CD4-positive, alpha-beta T cell treated with Interleukin-10 for 1 hour (primary cell): Measurements from ENCODE around the gene STK38L.

Experiments used
- DNase-seq: peaks from one replicate; pipeline ENCODE4 v3.0.0-alpha.2; 2020

STK38L gene

GRCh38 chr12:27243804-27244688 is at the start of gene STK38L:
Gene STK38L, plus strand, starts transcription at chr12:27244286. Its CDS starts 53,435 bp downstream, at chr12:27297721.
- peak; percentile 97 for DNase-seq

DNA sequence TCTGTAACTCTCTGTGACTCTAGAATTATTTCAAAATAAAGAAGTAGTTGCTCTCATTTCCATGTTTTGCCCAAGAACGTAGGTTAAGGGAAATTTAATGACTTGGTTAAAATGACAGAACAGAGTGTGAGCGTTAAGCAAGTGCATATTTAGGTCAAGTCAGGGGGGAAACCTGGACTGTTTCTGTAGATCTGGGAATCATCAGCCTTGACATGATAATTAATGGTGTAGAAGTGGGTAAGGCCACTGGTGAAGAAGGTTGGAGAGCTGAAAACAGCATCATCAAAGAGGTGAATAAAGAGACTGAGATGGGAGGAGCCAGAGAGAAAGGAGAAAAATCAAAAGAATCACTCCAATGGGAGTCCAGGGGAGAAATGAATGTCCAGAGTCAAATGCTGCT is 49.4 kb upstream of the STK38L start:
- DNase-seq: no peak

- DNase-seq: no peak
Measured at GRCh38 chr12:27198036-27198435, 46.0 kb upstream of the STK38L start.

DNA sequence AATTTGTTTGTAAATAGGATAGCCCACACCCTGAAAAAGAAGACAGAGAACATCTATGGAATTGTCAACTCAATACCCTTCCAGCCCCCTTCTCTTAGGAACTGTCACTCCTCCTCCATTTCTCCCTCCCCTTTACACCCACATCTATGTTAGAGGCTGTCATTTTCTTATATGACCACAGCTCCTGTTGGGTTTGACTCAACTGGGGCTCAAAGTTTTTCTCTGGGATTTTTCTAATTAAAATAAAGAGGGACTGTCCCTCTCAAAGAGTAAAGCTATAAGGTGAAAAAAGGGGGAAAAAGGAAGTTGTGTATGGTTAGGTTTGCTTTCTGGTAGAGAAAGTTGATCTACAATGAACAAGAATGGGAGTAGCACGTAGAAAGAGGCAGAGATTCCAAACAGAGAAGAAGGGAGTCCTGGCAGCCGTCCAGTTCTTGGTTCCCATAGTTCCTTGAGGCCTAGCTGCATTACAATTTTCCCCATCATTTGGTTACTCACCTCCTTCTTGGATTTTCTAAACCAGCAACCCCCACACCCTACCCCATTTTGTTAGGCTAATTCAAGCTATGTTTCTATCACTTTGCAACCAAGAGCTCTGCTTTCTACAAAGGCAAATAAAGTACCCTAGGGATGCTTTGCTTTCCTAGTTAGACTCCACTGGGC is 44.3 kb upstream of the STK38L start:
- DNase-seq: no peak

DNA sequence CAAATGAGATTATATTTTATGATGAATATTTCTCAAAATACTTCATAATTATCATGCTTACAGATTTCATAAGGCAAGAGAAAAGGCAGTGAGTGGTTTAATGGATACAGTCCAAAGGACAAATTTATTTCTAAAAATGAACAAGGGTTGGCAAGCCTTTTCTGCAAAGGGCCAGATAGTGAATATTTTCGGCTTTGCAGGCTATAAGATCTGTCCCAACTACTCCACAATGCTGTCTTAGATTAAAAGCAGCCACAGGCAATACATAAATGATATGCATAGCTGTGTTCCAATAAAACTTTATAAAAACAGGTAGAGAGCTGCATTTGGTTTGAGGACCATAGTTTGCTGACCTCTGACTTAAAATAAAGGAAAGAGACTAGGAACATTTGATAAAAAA is 42.9 kb upstream of the STK38L start:
- no peak for DNase-seq

- DNase-seq: no peak
Measured at GRCh38 chr12:27206801-27207502, 37.1 kb upstream of the STK38L start.

DNA sequence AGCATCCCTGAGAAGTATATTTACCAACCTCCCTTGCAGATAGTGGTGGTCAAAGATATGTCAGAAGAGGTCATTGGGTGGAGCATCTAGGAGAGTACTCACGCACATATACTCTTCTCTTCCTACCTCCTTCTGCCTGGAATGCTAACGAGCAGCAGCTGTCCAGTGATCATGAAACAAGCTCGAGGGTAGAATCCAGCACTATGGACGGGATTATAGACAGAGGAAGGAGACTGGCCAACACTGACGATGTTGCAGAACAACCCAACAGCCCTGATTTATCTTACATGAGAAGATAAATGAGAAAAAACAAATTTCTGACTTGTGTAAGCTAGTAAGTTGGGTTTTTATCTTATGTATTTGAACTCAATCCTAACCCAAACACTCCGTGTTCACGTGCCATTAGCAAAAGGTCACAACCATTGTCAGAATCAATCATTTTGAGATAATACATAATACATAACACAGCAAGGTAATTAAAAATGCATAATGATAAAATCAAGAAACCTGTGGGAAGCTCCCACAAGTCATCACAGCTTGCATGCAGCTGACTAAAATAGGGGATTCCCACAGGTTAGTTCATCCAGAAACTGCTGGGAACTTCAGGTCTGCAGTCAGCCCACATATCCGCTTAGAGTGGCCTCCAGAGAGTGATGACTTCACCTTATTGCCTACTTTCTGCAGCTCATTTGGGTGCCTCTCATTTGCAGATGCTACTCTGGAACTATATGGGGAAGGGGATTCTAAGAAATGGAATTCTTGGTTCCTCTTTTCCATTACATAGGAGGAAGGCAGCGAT is 36.3 kb upstream of the STK38L start:
- DNase-seq: no peak

DNA sequence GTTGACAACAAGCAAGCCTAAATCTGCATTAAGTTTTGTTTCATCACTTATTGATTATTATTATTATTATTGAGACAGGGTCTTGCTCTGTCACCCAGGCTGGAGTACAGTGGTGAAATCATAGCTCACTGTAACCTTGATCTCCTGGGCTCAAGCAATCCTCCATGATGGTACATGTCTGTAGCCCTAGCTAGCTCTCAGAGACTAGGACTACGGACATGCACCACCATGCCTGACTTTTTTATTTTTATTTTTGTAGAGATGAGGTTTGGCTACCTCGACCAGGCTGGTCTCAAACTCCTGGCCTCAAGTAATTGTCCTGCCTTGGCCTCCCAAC is 35.7 kb upstream of the STK38L start:
- DNase-seq: no peak

DNA sequence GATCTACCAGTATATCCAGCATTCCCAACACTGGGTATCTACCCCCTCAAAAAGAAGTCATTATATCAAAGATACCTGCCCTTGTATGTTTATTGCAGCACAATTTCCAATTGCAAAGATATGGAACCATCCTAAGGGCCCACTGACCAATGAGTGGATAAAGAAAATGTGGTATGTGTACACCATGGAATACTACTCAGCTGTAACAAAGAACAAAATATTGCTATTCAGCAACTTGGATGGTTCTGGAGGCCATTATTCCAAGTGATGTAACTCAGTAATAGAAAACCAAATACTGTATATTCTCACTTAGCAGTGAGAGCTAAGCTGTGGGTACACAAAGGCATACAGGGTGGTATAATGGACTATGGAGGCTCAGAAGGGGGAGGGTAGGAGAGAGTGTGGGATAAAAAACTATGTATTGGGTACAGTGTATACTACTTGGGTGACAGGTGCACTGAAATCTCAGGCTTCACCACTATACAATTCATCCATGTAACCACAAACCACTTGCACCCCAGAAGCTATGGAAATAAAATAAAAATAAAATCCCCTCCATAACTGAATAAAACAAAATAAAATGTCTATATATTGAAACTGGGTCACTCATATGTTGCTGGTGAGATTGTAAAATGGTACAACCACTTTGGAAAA is 34.7 kb upstream of the STK38L start:
- DNase-seq: no peak

- no peak for DNase-seq
Measured at GRCh38 chr12:27210187-27210586, 33.9 kb upstream of the STK38L start.

- no peak for DNase-seq
Measured at GRCh38 chr12:27212861-27213260, 31.2 kb upstream of the STK38L start.

DNA sequence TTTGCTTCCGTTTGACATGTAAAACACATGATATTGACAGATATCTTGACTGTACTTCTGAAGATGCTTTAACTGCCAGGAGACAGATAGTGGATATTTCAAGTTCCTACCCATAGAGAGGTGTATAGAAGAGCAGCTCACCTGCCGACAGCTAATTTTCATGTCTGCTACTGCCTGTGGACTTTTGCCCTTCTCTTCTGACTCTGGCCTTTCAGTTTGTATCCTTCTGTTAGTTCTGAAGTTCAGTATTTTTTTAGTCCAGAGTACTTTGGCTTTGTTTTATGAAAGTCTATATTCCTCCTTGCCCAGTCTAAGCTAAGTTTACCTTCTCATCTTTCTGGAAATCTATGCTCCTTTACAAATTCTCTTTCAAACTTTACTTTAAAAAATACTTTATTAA is 30.8 kb upstream of the STK38L start:
- DNase-seq: no peak

DNA sequence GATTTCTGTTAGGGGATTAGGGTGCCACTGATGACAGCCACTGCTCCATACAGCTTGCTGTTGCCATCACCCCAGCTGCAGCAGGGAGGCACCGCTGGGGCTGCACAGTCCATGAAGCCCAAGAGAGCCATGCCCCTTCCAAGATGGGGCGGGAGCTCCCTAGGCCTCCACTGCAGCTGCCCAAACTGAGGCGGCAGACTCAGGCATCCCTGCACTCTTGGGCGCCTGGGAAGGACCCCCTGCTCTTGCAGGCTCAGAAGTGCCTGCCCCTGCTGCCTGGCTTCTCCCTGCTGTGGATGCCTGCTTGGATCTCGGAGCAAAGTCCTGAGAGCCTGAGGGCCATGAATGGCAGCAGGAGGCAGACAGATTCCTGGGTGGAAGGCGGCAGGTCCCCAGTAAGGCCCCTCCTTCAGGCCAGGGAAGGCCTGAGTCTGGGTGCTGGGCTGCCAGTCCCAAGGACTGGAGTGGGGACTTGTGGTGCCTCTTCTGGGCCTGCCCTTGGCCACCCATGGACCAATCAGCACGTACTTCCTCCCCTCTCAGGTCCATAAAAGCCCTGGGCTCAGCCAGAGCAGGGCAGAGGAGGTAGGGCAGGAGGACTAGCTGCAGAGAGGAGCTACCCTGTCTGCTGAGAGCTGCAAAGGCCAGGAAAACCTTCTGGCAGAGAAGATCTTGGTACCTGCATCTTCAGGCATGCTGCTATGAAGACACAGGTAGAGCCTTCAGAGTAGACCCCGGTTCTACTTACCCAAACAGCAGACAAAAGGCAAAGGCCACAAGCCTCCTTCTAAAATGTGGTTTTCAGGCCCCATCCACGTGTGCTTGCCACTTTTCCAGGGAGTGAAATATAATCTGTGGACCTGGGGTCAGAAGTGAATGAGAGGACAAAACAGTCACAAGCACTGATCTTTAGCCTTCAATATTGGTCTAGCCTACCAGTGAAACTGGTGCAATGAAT is 30.0 kb upstream of the STK38L start:
- DNase-seq: no peak

GRCh38 chr12:27217590-27217989 is 26.5 kb upstream of the STK38L start:
- no peak for DNase-seq

- no peak for DNase-seq
Measured at GRCh38 chr12:27219693-27220054, 24.4 kb upstream of the STK38L start.

DNA sequence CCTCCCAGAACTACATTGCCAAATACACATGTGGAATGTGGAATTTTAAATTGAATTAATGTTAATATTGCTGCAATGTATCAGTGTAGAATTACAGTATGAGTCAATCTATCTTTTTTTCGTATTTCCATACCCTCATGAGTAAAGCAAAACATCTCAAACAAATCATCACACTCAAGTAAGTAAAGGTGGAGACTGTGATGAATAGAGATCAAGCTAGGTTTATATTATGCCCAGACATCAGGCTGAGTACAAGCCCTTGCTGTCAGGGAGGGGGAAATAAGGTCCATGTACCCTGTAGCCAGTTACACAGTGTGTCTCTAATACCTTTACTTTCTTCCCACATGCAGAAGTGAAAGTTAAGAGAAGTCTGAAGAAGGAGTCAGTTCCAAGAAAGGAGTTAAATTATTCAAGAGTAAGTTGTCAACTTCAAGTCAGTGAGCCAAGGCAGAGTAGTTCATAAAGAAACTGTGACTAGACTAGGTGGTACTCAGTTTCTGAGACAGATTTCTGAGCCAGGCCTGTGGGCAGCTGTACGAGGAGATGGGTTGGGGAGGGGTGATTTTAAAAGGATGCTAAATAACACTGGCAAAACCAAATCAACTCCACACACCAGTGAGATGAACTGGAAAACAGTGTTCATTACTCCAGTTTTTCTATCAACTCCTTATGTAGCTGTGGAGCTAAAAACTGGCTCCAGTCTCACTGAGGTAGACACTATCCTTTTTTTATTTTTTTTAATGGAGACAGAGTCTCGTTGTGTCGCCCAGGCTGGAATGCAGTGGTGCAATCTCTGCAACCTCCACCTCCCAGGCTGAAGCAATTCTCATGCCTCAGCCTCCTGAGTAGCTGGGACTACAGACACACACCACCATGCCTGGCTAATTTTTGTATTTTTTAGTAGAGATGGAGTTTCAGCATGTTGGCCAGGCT is 23.8 kb upstream of the STK38L start:
- DNase-seq: no peak

- no peak for DNase-seq
Measured at GRCh38 chr12:27220988-27221345, 23.1 kb upstream of the STK38L start.

GRCh38 chr12:27221625-27222387 is 22.3 kb upstream of the STK38L start:
- DNase-seq: no peak

DNA sequence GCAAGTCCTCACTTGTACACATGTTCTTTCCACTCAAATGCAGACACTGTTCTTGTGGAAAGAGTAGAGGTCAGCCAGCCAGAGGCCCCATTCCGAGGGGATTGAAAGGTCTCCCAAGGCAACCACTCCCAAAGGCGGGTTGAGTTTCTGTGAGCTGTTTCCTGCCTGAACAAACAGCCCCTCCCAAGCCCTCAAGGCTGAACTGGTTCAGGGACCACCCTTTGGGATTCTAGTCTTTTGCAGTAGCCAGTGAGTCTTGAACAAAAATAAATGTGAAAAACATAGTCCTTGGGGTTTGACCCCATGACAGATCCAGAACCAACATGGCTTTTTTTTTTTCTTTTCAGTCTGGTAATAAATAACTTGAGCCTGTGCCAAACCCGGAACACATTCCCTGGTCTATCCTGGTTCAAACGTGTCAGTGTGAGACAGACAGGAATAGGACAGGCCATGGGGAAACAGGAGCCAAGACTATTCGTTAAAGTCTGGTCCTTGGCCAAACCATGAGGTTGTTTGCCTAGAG is 17.6 kb upstream of the STK38L start:
- no peak for DNase-seq
